GM13976 (cell line): ENCODE measurements around the gene HOATZ.

Experiments
- DNase-seq: peaks from one replicate; pipeline ENCODE4 v3.0.0; 2012; ENCODE audit warnings: low spot score
- CTCF ChIP-seq: IDR thresholded peaks from 2 replicates; pipeline ENCODE4 v1.5.1; 2012; ENCODE audit warnings: borderline replicate concordance, mild to moderate bottlenecking; ENCODE audit not compliant: insufficient read depth; ENCODE audit errors: extremely low read depth, missing control alignments, control extremely low read depth
- in situ Hi-C: fragments of 300-500 bp; cut with MboI; formaldehyde crosslinking; loops from one replicate; pipeline ENCODE4 v1.12.0; 2022; ENCODE audit warnings: low sequenced_read_pairs, mixed read lengths, inconsistent platforms; ENCODE audit not compliant: unreplicated experiment

HOATZ gene

GRCh38 chr11:111549869-111550203, 35.3 kb downstream of the HOATZ start:
- DNase-seq = no peak
- in situ Hi-C loops = no loop called here
- no peak for TF ChIP-seq CTCF

- no peak for DNase-seq
- in situ Hi-C loops = no loop called here
- no peak for TF ChIP-seq CTCF
Measured at GRCh38 chr11:111550258-111550657, 35.7 kb downstream of the HOATZ start.

GRCh38 chr11:111554532-111554931, 40.0 kb downstream of the HOATZ start:
- in situ Hi-C loops = no loop called here
- no peak for DNase-seq
- no peak for TF ChIP-seq CTCF

GRCh38 chr11:111555255-111555654, 40.7 kb downstream of the HOATZ start:
- no peak for DNase-seq
- in situ Hi-C loops = no loop called here
- no peak for TF ChIP-seq CTCF

GRCh38 chr11:111557425-111558111, 43.0 kb downstream of the HOATZ start:
- in situ Hi-C loops = no loop called here
- TF ChIP-seq CTCF = no peak
- DNase-seq = no peak

- DNase-seq = no peak
- no peak for TF ChIP-seq CTCF
- in situ Hi-C loops = no loop called here
Measured at GRCh38 chr11:111559800-111560464, 45.4 kb downstream of the HOATZ start.
